K562 (cell line): ENCODE results near the gene WWC2. TPM values are rescaled to one million over a fixed set of nuclear protein-coding genes. Genes with fewer than 3 reads are reported as not detected.

Experiments
- ATAC-seq: fragments of 200-7000 bp; cut with Tn5 transposase; 3 replicates; pipeline ENCODE4 v1.9.1; 2020; ENCODE audit warnings: moderate library complexity
- BruUV-seq: library from RNA; stranded (reverse); fragments of 400-500 nt; replicated peaks from 2 replicates; lab custom pipeline; 2021; lab: Mats Ljungman, UMichigan
- CTCF ChIA-PET: fragments of 300-600 bp; formaldehyde crosslinking; extraction: SDS; loops from one replicate; lab custom pipeline; 2021; ENCODE audit warnings: low intra/inter-chr PET ratio; lab: Yijun Ruan, JAX
- POLR2A ChIA-PET: fragments of 300-600, 350-650 bp; sonication (Branson Sonifier 250); formaldehyde crosslinking; extraction: SDS; loops from one replicate; lab custom pipeline; 2021; ENCODE audit warnings: antibody characterized with exemption, inconsistent platforms; lab: Yijun Ruan, JAX
- DNase-seq, 4 experiments: peaks; one replicate each; pipeline versions ENCODE4 v3.0.0 to v3.0.0-alpha.2; 2011 to 2018; ENCODE audit warnings: low spot score in 3 of 4, mixed read lengths in 3 of 4; ENCODE audit errors: extremely low read depth in 1 of 4
- FAIRE-seq: peaks from 2 replicates; lab custom pipeline; 2011; peaks lifted over from hg19 to GRCh38; lab: Jason Lieb, UNC
- H2AFZ ChIP-seq: 2 replicates; pipeline ENCODE4 v1.6.0; 2011; ENCODE audit warnings: low read depth, low read length, control low read depth, inconsistent platforms
- H3K27ac ChIP-seq: fragments of 200-600 bp; 3 replicates; pipeline ENCODE4 v1.8.0; 2011; ENCODE audit warnings: low read depth, mild to moderate bottlenecking, control low read depth, inconsistent platforms, low read length, moderate library complexity, mixed read lengths; ENCODE audit errors: extremely low read depth
- H3K27me3 ChIP-seq, 2 experiments: fragments of 300-600 bp in 1 of 2; 2 replicates in 1 of 2; 3 replicates in 1 of 2; pipeline versions ENCODE4 v1.6.0 to v1.8.0; 2011; ENCODE audit warnings: inconsistent platforms in 2 of 2, low read length in 2 of 2, mild to moderate bottlenecking in 1 of 2, mixed read lengths in 1 of 2, moderate library complexity in 1 of 2; ENCODE audit not compliant: control insufficient read depth in 2 of 2, insufficient read depth in 2 of 2
- H3K36me3 ChIP-seq: fragments of 300-600 bp; 3 replicates; pipeline ENCODE4 v1.8.0; 2011; ENCODE audit warnings: mild to moderate bottlenecking, low read length, inconsistent platforms; ENCODE audit not compliant: control insufficient read depth, insufficient read depth
- H3K4me1 ChIP-seq, 2 experiments: fragments of 200-600 bp in 1 of 2; replicated peaks in 1 of 2; 2 replicates in 1 of 2; 3 replicates in 1 of 2; pipeline versions ENCODE4 v1.5.1 to v1.8.0; 2011; ENCODE audit warnings: inconsistent platforms in 2 of 2, low read length in 2 of 2, mild to moderate bottlenecking in 1 of 2, mixed read lengths in 1 of 2, moderate library complexity in 1 of 2; ENCODE audit not compliant: control insufficient read depth in 2 of 2, insufficient read depth in 2 of 2
- H3K4me2 ChIP-seq: 2 replicates; pipeline ENCODE4 v1.6.1; 2011; ENCODE audit warnings: low read length, control low read depth, inconsistent platforms, mixed read lengths; ENCODE audit not compliant: insufficient read depth
- H3K4me3 ChIP-seq: fragments of 200-600 bp; sonication (generic), shearing (Covaris generic); 2 replicates; pipeline ENCODE4 v1.5.1; 2016; ENCODE audit warnings: control low read depth, inconsistent platforms
- H3K79me2 ChIP-seq: fragments of 200-600 bp; 3 replicates; pipeline ENCODE4 v1.8.0; 2011; ENCODE audit warnings: low read length, inconsistent platforms; ENCODE audit not compliant: control insufficient read depth, insufficient read depth
- H3K9ac ChIP-seq, 2 experiments: 2 replicates each; pipeline versions ENCODE4 v1.6.0 to v1.6.1; 2011; ENCODE audit warnings: low read depth in 2 of 2, low read length in 2 of 2, control low read depth in 1 of 2, inconsistent platforms in 1 of 2, mild to moderate bottlenecking in 1 of 2, mixed read lengths in 1 of 2; ENCODE audit not compliant: insufficient read depth in 1 of 2
- H3K9me1 ChIP-seq: one replicate; pipeline ENCODE4 v1.6.0; 2011; ENCODE audit warnings: inconsistent platforms, mild to moderate bottlenecking, low read length, moderate library complexity; ENCODE audit not compliant: control insufficient read depth, insufficient read depth
- H3K9me3 ChIP-seq: replicated peaks from 2 replicates; pipeline ENCODE4 v1.5.1; 2011; ENCODE audit warnings: low read depth, low read length, inconsistent platforms; ENCODE audit not compliant: control insufficient read depth, insufficient read depth
- H4K20me1 ChIP-seq: replicated peaks from 2 replicates; pipeline ENCODE4 v1.6.1; 2011; ENCODE audit warnings: low read length, inconsistent platforms, mixed read lengths; ENCODE audit not compliant: control insufficient read depth, insufficient read depth
- ATF1 ChIP-seq, 2 experiments: fragments of 450-650 bp in 1 of 2; IDR thresholded peaks; 2 replicates each; pipeline ENCODE4 v1.6.1; 2016; ENCODE audit warnings: missing compliant biosample characterization in 1 of 2, missing genetic modification characterization in 1 of 2
- CEBPB ChIP-seq: fragments of 450-650 bp; IDR thresholded peaks from 2 replicates; pipeline ENCODE4 v1.6.1; 2016; ENCODE audit warnings: missing genetic modification characterization, missing compliant biosample characterization
- ETS2 ChIP-seq: IDR thresholded peaks from 2 replicates; pipeline ENCODE4 v1.6.1; 2016; ENCODE audit warnings: borderline replicate concordance, missing genetic modification characterization, mild to moderate bottlenecking, moderate library complexity, missing compliant biosample characterization; ENCODE audit not compliant: poor library complexity, severe bottlenecking
- KLF1 ChIP-seq: fragments of 450-650 bp; IDR thresholded peaks from 2 replicates; pipeline ENCODE4 v1.6.1; 2016; ENCODE audit warnings: missing genetic modification characterization, missing compliant biosample characterization
- MAFK ChIP-seq: IDR thresholded peaks from 2 replicates; pipeline ENCODE4 v1.6.1; 2011; ENCODE audit warnings: low read length, improper control_type of control experiment
- POU5F1 ChIP-seq: fragments of 150-350 bp; IDR thresholded peaks from 2 replicates; pipeline ENCODE4 v1.6.1; 2014; ENCODE audit warnings: borderline replicate concordance, low read length, low read depth, mild to moderate bottlenecking; ENCODE audit not compliant: partially characterized antibody
- PTTG1 ChIP-seq: fragments of 450-650 bp; IDR thresholded peaks from 2 replicates; pipeline ENCODE4 v1.6.1; 2016; ENCODE audit warnings: low read depth, mild to moderate bottlenecking, missing genetic modification characterization, missing compliant biosample characterization
- TAF7 ChIP-seq: fragments of 450-650 bp; IDR thresholded peaks from 2 replicates; pipeline ENCODE4 v1.6.1; 2016; ENCODE audit warnings: missing genetic modification characterization, missing compliant biosample characterization
- TCFL5 ChIP-seq: fragments of 250-450 bp; sonication (Bioruptor Pico); conservative IDR thresholded peaks from 2 replicates; pipeline ENCODE4 v1.6.1; 2021; ENCODE audit warnings: mild to moderate bottlenecking, moderate library complexity, matching md5 sums
- THRAP3 ChIP-seq: fragments of 450-650 bp; IDR thresholded peaks from 2 replicates; pipeline ENCODE4 v1.6.1; 2016; ENCODE audit warnings: mild to moderate bottlenecking, inconsistent platforms, borderline replicate concordance
- XRCC5 ChIP-seq: fragments of 200-400 bp; formaldehyde crosslinking; IDR thresholded peaks from 2 replicates; pipeline ENCODE4 v1.6.1; 2017; ENCODE audit warnings: low read depth, mild to moderate bottlenecking, low read length
- ZNF695 ChIP-seq: fragments of 450-650 bp; formaldehyde crosslinking; IDR thresholded peaks from 2 replicates; pipeline ENCODE4 v1.4.0; 2020; ENCODE audit warnings: mild to moderate bottlenecking, moderate library complexity
- WGBS: fragments of 100-300 bp; shearing (Covaris generic); methylation state at CpG from one replicate; pipeline ENCODE4 v1.1.6; 2016; ENCODE audit warnings: low coverage, mixed read lengths; ENCODE audit not compliant: insufficient coverage; ENCODE audit errors: missing lambda C conversion rate; 5-methylcytosine and 5-hydroxymethylcytosine counted together
- in situ Hi-C: fragments of 300-500 bp; cut with MboI; formaldehyde crosslinking; loops from 4 replicates; pipeline ENCODE4 v1.15.0; 2018; ENCODE audit warnings: inconsistent platforms, mixed read lengths
- intact Hi-C: fragments of 100-400 bp; cut with micrococcal nuclease; formaldehyde crosslinking; loops from 2 replicates; pipeline ENCODE4 v1.14.2; 2022
- polyA plus RNA-seq, 8 experiments: library from polyadenylated mRNA; depleted of rRNA in 4 of 8; stranded (reverse) in 5 of 8; unstranded in 3 of 8; fragments of >200 nt; fragmentation: Nextera tagmentation in 2 of 8; fragmentation: Illumina TruSeq in 1 of 8; extraction: Ambion mirVana in 2 of 8; extraction: Trizol in 1 of 8; gene quantifications; 2 replicates each; pipeline versions ENCODE4 v1.2.1 to v1.2.3, GENCODE V29; 2011 to 2014; ENCODE audit warnings: inconsistent platforms in 1 of 8, missing spikeins in 1 of 8
- total RNA-seq, 7 experiments: library from RNA; depleted of rRNA in 6 of 7; stranded (reverse); fragments of >200 nt in 6 of 7; fragmentation: Illumina TruSeq in 2 of 7; extraction: Trizol in 2 of 7; gene quantifications; 2 replicates each; pipeline versions ENCODE4 v1.2.1 to v1.2.3, GENCODE V29; 2011 to 2021; ENCODE audit warnings: low replicate concordance in 1 of 7
- TF ChIP-seq, protein P1 (sequence below): fragments of 450-650 bp; IDR thresholded peaks from 2 replicates; pipeline ENCODE4 v1.6.1; 2016; ENCODE audit warnings: low read depth, mild to moderate bottlenecking, moderate library complexity
- TF ChIP-seq, protein P2 (sequence below), 2 experiments: fragments of 450-650 bp; IDR thresholded peaks; 2 replicates each; pipeline ENCODE4 v1.6.1; 2016; ENCODE audit warnings: mild to moderate bottlenecking in 2 of 2, borderline replicate concordance in 1 of 2, low read depth in 1 of 2, moderate library complexity in 1 of 2

The WWC2 gene
- total and polyA plus RNA-seq, 9 of the 15 experiments (the other 6 are each of a cell fraction or from before 2014, with no cell fraction given), result 3.7 to 39.4 (median 19.6) TPM

DNA sequence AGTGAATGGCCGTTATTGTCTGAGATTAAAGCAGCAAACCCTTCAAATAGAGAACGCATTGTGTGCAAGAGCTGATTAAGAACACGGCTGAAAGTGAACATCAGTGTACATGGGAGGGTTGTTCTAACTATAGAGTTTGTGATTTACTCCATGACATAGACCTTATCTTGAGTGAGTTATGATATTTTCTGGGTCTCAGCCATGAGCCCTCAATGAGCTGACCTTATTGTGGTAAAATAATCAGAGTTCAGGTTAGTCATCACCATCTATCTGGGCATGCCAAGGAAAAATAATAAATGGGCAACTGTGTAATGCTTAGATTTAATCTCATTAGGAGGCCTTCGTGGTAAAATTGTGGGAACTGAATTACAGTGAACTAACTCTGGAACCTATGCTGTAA is 256.3 kb downstream of the WWC2 start:
- 28% methylated on average over 4 of the region's 4 CpGs for WGBS
- CTCF ChIA-PET, result no interaction called here
- Histone ChIP-seq H3K9ac (no peak overlapping the region), H4K20me1 (no peaks in the 10 kb centered on the region), H3K4me3 (no peak overlapping the region), H3K27ac (no peak overlapping the region), H2AFZ (no peak overlapping the region), H3K9me3 (no peaks in the 10 kb centered on the region), H3K9me1 (no peaks in the 10 kb centered on the region), H3K79me2 (no peaks in the 10 kb centered on the region), H3K36me3 (no peaks in the 10 kb centered on the region), H3K4me2 (no peak overlapping the region), H3K4me1 (peaks cover 10 to 17% of the 10 kb centered on the region in 2 experiments; a peak in 4 of 5 replicates), H3K27me3 (no peaks in the 10 kb centered on the region)
- POLR2A ChIA-PET, result interaction anchor here (0.8 kb wide), 1 partner anchor 44 kb away, joined by 3 read pairs; no protein-coding TSS in a partner anchor
- ATAC-seq, result no peak
- in situ Hi-C loops, result no loop called here
- intact Hi-C loops, result no loop called here
- BruUV-seq, result no TSS peak
- FAIRE-seq, result no peak
- DNase-seq, result no peak
- TF ChIP-seq PTTG1 (tag) (no peak), XRCC5 (no peak), TAF7 (tag) (no peak), POU5F1 (no peak), ETS2 (tag) (no peak), MAFK (no peak), ZNF695 (no peak), KLF1 (tag) (no peak), TCFL5 (no peak), CEBPB (tag) (no peak), ATF1 (CRISPR knock-in tag; IDR thresholded peaks at IDR 0.05) (no peak), ATF1 (tag; IDR thresholded peaks at IDR 0.05) (no peak), THRAP3 (no peak)
- TF ChIP-seq, protein P1, sequence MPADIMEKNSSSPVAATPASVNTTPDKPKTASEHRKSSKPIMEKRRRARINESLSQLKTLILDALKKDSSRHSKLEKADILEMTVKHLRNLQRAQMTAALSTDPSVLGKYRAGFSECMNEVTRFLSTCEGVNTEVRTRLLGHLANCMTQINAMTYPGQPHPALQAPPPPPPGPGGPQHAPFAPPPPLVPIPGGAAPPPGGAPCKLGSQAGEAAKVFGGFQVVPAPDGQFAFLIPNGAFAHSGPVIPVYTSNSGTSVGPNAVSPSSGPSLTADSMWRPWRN, result no peak
- TF ChIP-seq, protein P2, sequence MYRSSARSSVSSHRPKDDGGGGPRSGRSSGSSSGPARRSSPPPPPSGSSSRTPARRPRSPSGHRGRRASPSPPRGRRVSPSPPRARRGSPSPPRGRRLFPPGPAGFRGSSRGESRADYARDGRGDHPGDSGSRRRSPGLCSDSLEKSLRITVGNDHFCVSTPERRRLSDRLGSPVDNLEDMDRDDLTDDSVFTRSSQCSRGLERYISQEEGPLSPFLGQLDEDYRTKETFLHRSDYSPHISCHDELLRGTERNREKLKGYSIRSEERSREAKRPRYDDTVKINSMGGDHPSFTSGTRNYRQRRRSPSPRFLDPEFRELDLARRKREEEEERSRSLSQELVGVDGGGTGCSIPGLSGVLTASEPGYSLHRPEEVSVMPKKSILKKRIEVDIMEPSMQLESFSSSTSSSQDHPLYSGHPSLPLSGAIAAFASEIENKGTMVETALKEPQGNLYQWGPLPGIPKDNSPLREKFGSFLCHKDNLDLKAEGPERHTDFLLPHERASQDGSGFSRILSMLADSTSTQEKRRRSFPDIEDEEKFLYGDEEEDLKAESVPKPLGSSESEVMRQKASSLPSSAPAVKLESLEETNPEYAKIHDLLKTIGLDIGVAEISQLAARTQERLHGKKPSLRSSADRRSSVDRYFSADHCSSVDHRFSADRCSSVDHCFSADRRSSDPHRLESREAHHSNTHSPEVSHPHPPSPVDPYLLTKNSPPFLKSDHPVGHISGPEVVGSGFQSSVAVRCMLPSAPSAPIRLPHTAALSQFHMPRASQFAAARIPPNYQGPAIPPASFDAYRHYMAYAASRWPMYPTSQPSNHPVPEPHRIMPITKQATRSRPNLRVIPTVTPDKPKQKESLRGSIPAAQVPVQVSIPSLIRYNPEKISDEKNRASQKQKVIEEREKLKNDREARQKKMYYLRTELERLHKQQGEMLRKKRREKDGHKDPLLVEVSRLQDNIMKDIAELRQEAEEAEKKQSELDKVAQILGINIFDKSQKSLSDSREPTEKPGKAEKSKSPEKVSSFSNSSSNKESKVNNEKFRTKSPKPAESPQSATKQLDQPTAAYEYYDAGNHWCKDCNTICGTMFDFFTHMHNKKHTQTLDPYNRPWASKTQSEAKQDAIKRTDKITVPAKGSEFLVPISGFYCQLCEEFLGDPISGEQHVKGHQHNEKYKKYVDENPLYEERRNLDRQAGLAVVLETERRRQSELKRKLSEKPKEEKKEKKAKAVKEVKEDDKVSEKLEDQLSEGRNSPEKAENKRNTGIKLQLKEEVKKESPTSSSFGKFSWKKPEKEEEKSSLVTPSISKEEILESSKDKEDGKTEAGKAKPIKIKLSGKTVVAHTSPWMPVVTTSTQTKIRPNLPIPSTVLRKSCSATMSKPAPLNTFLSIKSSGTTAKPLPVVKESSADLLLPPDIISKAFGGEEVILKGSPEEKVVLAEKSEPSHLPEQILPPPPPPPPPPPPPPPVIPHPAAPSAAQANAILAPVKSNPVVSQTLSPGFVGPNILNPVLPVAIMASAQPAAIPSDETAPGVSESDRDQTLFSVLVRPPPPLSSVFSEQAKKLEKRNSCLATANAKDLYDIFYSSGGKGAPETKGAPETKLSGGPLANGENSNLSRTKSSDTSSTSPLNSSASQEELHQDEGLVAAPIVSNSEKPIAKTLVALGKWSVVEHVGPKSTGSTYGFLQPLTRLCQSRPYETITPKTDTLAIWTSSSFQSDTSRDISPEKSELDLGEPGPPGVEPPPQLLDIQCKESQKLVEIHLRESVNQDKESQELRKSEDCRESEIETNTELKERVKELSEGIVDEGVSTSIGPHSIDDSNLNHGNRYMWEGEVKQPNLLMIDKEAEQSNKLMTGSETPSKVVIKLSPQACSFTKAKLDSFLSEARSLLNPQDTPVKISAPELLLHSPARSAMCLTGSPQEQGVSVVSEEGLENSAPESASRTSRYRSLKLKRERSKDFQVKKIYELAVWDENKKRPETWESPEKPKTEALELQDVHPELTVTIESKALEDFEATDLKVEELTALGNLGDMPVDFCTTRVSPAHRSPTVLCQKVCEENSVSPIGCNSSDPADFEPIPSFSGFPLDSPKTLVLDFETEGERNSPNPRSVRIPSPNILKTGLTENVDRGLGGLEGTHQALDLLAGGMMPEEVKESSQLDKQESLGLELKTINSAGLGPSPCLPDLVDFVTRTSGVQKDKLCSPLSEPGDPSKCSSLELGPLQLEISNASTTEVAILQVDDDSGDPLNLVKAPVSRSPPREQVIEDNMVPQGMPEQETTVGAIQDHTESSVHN (IDR thresholded peaks at IDR 0.05; ENCODE audit: borderline replicate concordance in 1 of 2, low read depth in 1 of 2), result no peak
